HG02763 (cell line): ENCODE results near the gene ZC3H18.
A peak's percentile ranks its signal among the peaks of the same experiment; 100 is the strongest.

Experiments used
- ATAC-seq: cut with Tn5 transposase; IDR thresholded peaks from one replicate; pipeline ENCODE4 v1.9.1; 2021; ENCODE audit warnings: mild to moderate bottlenecking, moderate library complexity; ENCODE audit not compliant: unreplicated experiment

ZC3H18 gene

GRCh38 chr16:88569985-88570690, at the start of gene ZC3H18:
Gene ZC3H18 (plus strand): TSS chr16:88570403. CDS start chr16:88577124, 6,721 bp downstream.
- ATAC-seq, result peak; percentile 83

- no peak for ATAC-seq
These were observed 48.5 kb upstream of the ZC3H18 start for GRCh38 chr16:88521674-88522073.

- ATAC-seq, result no peak
These were observed 47.8 kb upstream of the ZC3H18 start for GRCh38 chr16:88522276-88522949.

GRCh38 chr16:88523309-88524161, 46.7 kb upstream of the ZC3H18 start:
- ATAC-seq, result no peak

GRCh38 chr16:88524274-88524972, 45.8 kb upstream of the ZC3H18 start:
- ATAC-seq, result no peak

GRCh38 chr16:88524973-88525662, 45.1 kb upstream of the ZC3H18 start:
- no peak for ATAC-seq

GRCh38 chr16:88525663-88525990, 44.6 kb upstream of the ZC3H18 start:
- ATAC-seq, result no peak

- no peak for ATAC-seq
These were observed 43.9 kb upstream of the ZC3H18 start for GRCh38 chr16:88526008-88526905.

- ATAC-seq, result no peak
These were observed 43.4 kb upstream of the ZC3H18 start for GRCh38 chr16:88526906-88527185.

- ATAC-seq, result no peak
These were observed 42.8 kb upstream of the ZC3H18 start for GRCh38 chr16:88527186-88527936.

- no peak for ATAC-seq
These were observed 42.1 kb upstream of the ZC3H18 start for GRCh38 chr16:88527937-88528743.

GRCh38 chr16:88528902-88529318, 41.3 kb upstream of the ZC3H18 start:
- no peak for ATAC-seq

- ATAC-seq, result no peak
These were observed 40.6 kb upstream of the ZC3H18 start for GRCh38 chr16:88529596-88529995.

- ATAC-seq, result no peak
These were observed 39.9 kb upstream of the ZC3H18 start for GRCh38 chr16:88530051-88530857.

- ATAC-seq, result no peak
These were observed 39.4 kb upstream of the ZC3H18 start for GRCh38 chr16:88530858-88531203.

- no peak for ATAC-seq
These were observed 38.9 kb upstream of the ZC3H18 start for GRCh38 chr16:88531346-88531745.

GRCh38 chr16:88531931-88532433, 38.2 kb upstream of the ZC3H18 start:
- no peak for ATAC-seq
